PC-3 (cell line): Measurements from ENCODE around the gene TRIM61.

Experiments
- EZH2 ChIP-seq: fragments of 300-600 bp; sonication (generic); IDR thresholded peaks from one replicate; pipeline ENCODE4 v1.6.1; 2017; ENCODE audit warnings: antibody characterized with exemption, mild to moderate bottlenecking, low read length; ENCODE audit not compliant: unreplicated experiment
- EZH2phosphoT487 ChIP-seq: fragments of 300-600 bp; sonication (generic); IDR thresholded peaks from 2 replicates; pipeline ENCODE4 v1.6.1; 2018; ENCODE audit warnings: mild to moderate bottlenecking, antibody characterized with exemption, low read length, borderline replicate concordance
- TF ChIP-seq, protein P1 (sequence below): fragments of 300-600 bp; sonication (generic); conservative IDR thresholded peaks from 2 replicates; pipeline ENCODE4 v1.5.1; 2017; ENCODE audit warnings: antibody characterized with exemption, low read depth, mild to moderate bottlenecking, low read length

DNA sequence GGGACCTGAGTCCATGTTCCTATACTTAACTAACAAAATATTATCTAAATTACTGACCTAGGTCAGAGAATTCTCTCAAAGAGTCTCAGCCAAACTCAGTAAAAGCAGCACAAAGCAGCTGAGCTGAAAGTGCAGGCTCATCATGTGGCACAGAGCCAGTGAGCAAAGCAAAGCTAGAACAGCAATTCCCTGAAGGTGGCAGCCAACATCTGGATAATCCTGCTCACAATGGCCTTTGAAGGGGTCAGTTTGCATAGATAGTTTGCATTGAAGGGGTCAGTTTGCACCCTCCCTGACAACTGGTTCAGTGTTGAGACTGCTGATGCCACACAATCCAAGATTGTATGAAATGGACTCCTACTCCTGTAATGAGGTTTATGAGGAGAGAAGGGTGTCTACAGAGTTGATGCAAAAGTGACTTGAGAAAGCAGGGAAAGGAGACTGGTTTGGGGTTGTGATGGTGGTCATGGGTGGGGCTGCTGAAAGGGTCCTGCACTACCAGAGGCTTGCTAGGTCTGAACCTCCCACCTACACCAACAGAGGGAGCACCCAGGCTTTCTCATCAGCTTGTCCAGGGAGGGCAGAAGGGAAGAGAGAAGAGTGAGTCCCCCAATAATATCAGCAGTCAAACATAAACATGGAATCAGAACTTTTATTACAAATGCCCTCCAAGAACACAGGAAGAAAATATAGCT, 39.7 kb downstream of the TRIM61 start:
- TF ChIP-seq, protein P1, sequence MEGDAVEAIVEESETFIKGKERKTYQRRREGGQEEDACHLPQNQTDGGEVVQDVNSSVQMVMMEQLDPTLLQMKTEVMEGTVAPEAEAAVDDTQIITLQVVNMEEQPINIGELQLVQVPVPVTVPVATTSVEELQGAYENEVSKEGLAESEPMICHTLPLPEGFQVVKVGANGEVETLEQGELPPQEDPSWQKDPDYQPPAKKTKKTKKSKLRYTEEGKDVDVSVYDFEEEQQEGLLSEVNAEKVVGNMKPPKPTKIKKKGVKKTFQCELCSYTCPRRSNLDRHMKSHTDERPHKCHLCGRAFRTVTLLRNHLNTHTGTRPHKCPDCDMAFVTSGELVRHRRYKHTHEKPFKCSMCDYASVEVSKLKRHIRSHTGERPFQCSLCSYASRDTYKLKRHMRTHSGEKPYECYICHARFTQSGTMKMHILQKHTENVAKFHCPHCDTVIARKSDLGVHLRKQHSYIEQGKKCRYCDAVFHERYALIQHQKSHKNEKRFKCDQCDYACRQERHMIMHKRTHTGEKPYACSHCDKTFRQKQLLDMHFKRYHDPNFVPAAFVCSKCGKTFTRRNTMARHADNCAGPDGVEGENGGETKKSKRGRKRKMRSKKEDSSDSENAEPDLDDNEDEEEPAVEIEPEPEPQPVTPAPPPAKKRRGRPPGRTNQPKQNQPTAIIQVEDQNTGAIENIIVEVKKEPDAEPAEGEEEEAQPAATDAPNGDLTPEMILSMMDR, result peak; percentile 42
- TF ChIP-seq EZH2, result no peak
- no peak for TF ChIP-seq EZH2phosphoT487
